Putamen (tissue), 1 donor: Measurements from ENCODE around the gene XDH.

Source experiments
- DNase-seq: peaks from one replicate; pipeline ENCODE4 v3.0.0-alpha.2; 2016; ENCODE audit warnings: low spot score

The XDH gene

GRCh38 chr2:31365348-31365747 is 49.2 kb downstream of the XDH start:
- no peak for DNase-seq

- DNase-seq: no peak
Observed at GRCh38 chr2:31363956-31364750, 50.4 kb downstream of the XDH start.

GRCh38 chr2:31362581-31362980 is 52.0 kb downstream of the XDH start:
- DNase-seq: no peak

GRCh38 chr2:31359229-31359628 is 55.3 kb downstream of the XDH start:
- DNase-seq: no peak

- DNase-seq: no peak
Observed at GRCh38 chr2:31354837-31355236, 59.7 kb downstream of the XDH start.

- DNase-seq: no peak
Observed at GRCh38 chr2:31353179-31353578, 61.4 kb downstream of the XDH start.

- no peak for DNase-seq
Observed at GRCh38 chr2:31349684-31350083, 64.9 kb downstream of the XDH start.

- no peak for DNase-seq
Observed at GRCh38 chr2:31349160-31349559, 65.4 kb downstream of the XDH start.

- DNase-seq: no peak
Observed at GRCh38 chr2:31348618-31349017, 65.9 kb downstream of the XDH start.

GRCh38 chr2:31347750-31348149 is 66.8 kb downstream of the XDH start:
- no peak for DNase-seq

- DNase-seq: no peak
Observed at GRCh38 chr2:31347319-31347718, 67.2 kb downstream of the XDH start.

GRCh38 chr2:31344447-31344846 is 70.1 kb downstream of the XDH start:
- DNase-seq: no peak

- no peak for DNase-seq
Observed at GRCh38 chr2:31341351-31341750, 73.2 kb downstream of the XDH start.

GRCh38 chr2:31339696-31340095 is 74.8 kb downstream of the XDH start:
- no peak for DNase-seq

GRCh38 chr2:31337860-31338259 is 76.7 kb downstream of the XDH start:
- no peak for DNase-seq

GRCh38 chr2:31337197-31337596 is 77.3 kb downstream of the XDH start:
- DNase-seq: no peak

- no peak for DNase-seq
Observed at GRCh38 chr2:31335921-31336585, 78.5 kb downstream of the XDH start.

- DNase-seq: no peak
Observed at GRCh38 chr2:31334311-31335026, 80.1 kb downstream of the XDH start.

GRCh38 chr2:31333527-31334183 is 80.9 kb downstream of the XDH start:
- DNase-seq: peak; percentile 58

- no peak for DNase-seq
Observed at GRCh38 chr2:31333046-31333445, 81.5 kb downstream of the XDH start.

GRCh38 chr2:31332521-31332920 is 82.0 kb downstream of the XDH start:
- DNase-seq: no peak

GRCh38 chr2:31331156-31331555 is 83.4 kb downstream of the XDH start:
- no peak for DNase-seq
